Midbrain (tissue), 1 donor: ENCODE data around the gene ASB12.
A peak's percentile ranks its signal among the peaks of the same experiment; 100 is the strongest.
"Not testable (repeated sequence)": the region's sequence is repeated elsewhere in the genome, so short reads cannot be mapped to it uniquely, and the experiment has no call there.

Experiments
- DNase-seq: peaks from one replicate; lab custom pipeline; 2025; lab: John Stamatoyannopoulos, UW

Gene ASB12, protein sequence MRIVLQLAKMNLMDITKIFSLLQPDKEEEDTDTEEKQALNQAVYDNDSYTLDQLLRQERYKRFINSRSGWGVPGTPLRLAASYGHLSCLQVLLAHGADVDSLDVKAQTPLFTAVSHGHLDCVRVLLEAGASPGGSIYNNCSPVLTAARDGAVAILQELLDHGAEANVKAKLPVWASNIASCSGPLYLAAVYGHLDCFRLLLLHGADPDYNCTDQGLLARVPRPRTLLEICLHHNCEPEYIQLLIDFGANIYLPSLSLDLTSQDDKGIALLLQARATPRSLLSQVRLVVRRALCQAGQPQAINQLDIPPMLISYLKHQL

DNA sequence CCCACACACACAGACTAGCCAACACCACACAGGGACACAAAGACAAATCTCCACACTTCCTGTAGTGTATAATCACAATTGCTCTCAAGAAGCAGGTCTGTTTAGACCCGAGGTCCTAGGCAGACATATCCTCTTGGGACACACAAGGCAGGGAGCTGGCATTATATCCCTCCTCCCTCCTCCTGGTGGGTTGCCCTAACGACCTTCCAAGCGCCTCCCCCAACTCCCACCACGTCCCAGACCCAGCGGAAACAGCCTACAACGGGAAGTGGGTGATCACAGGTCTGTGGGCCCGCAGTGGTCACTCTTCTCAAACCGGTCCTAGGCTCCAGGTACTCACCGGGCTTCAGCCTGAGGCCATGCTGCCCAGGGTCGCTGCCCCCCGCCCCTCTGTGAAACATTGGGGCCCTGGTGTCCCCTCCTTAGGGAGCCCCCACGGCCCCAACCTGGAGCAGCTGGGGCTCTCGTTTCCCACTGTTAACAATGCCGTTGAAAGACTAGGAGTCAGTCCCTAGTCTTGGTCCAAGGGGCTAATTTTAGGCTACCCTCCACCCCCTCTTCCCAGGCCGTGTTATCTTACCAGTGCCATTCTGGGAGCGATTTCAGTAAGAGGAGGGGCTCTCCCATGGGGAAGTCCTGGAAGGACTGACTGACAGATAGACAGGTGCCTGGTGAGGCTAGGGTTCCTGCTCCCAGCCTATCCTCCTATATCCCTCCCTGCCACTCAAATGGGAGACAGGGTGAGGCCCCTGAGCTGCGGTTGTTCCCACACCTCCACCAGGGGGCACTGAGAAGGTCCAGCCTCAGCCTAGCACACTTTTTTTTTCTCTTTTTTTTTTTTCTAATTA lies at the start of gene ASB12:
TSS of gene ASB12 (minus strand) at position 485 of the 848 bp plus-strand sequence. CDS start 4,957 bp downstream, outside the sequence.
- DNase-seq, result no peak

DNA sequence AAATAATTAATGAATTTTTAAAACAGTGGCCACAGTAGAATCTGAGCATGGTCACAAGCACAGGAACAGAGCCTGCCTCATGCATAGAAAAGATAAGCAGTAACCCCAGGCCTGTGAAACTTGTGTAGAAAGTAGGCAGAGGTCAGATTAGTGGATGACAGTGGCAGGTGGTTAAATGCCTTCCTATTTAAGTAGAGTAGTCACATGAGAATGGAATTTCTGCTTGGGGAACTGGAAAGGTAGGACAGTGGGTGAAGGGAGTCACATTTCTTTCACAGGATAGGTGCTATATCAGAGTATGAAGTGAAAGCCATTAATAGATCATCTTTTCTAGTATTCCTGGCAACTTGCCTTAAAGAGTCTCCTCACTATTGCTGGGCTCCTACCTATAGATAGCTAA lies 34.9 kb upstream of the ASB12 start:
- no peak for DNase-seq

DNA sequence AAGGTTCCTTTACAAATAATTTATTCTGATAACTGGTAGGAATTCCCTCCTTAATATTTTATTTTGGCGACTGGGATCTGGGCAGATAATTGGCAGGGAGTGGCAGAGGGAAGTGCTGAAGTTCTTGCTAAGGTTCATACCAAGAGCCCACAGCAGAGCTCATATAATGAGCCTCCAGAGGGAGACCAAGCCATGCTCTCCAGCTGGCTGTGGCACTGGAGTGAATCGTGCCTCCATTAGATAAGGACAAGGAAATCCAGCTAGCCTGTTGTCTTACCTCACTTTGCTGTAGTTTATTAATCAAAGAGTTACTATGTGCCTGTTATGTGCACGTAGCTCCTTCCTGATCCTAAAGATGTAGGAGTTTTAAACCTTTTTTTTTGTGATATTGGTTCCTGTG lies 1.3 kb downstream of the ASB12 start:
- no peak for DNase-seq

DNA sequence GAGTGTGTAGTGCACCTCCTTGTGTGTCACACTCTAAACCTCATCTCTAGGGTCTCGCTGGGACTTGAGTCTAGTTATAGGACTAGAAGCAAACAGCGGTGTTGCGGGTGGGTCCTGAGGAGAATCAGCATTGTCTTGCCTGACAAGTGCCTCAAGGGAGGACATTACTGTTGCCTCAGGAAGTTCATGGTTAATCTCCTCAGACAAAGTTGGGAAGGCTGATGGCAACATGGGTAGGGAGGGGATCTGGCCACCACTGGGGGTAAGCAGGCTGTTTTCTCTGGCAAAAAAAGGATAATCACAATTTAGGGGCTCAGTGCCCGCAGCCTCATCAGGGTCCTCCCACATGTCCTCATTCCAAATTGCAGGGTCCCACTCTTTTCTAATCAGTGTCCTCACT lies 12.4 kb downstream of the ASB12 start:
- no peak for DNase-seq

DNA sequence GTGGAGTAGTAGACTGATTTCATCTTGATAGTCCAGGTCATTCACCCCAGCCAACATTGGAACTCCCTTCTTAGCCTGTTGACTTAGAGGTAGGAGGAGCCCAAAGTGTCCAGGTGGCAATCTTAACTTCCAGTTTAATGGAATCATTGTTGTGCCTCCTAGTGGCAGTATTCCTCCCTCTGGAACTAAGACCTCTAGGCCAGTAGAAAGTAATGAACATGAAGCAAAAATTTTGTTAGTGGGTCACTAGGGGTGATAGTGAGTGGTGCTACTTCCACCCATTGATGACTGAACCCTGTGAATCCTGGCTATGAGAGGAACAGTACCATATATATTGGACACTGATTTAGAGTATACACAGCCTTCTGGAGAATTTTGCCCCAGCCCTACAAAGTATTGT lies 16.4 kb downstream of the ASB12 start:
- DNase-seq, result not testable (repeated sequence)

DNA sequence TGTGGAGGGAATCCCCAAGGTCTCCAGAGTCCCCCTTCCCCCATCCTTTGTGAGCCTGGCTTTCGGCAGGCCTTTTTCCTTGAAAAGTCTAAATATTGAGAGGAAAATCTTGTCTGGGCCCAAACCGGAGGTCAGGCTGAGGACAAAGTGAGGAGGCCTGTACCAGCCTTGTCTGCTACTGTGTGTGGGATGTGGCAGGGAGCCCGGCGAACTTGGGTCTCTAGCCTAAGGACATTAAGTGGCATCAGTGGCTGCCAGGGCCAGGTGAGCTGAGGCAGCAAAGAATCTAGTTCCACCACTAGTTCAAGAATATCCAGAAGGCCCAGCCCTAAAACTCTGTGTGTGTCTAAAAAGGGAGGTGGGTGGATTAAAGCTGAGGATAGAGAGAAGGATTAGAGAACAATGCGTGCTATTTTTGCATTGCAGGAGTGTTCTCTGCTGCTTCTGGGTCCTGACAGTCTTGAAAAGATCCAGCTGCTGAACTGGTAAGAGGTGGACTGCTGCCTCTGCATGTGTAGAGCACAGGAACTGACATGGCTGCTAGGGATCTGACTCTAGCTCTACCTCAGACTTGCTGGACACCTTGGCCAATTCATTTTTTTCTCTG lies 23.7 kb downstream of the ASB12 start:
- DNase-seq, result no peak

DNA sequence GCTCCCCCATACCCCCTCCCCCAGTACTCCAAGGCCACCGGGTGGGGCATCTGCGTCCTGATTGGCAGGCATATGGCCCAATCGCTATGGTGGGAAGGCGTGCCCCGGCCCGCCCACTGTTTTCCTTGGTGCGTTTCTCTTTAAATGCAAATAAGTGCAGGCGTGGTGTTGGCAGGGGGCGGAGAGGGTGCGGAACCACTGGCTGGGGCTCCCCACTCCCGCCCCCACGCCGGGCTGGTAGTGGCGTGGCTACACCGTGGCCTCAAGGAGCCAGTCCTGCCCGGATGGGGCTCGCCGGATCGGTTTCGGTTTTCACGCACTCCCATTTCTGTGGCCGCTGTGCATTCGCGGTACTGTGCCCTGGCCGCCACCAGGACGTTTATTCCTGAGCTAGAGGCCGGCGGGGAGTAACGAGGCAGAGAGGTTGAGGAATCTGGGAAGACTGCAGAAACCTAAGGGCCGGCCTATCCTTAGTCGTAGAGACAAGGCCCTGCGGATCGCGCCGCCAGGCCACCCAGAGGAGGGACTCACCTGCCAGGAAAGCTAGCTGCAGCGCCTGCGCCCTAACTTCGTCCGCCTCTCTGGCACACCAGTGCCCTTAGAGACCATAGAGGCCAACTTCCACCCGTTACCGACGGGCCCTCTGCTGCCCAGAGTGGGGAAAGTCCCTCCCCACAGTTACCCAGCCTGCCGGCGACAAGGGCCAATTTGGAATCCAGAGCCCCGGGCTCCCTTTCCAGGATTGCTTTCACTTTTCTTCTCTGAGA lies 24.5 kb downstream of the ASB12 start:
- DNase-seq, result peak; percentile 92

DNA sequence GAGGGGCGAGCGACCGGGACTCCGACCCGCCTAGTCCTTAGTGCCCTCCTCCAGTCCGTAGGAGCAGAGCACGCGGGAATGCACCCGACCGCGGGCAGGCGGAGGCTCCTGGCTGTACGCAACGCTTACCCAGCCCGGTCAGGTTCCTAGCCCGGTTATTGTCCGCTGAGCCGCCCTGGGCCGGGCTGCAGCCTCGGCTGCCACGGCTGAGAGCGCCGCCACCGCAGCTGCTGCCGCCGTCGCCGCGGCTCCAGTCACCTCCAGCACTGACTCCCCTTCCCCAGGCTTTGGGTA lies 25.0 kb downstream of the ASB12 start, which contains the start of gene AMER1:
TSS of gene AMER1 (minus strand) at position 268 of the 294 bp plus-strand sequence. CDS start 12,422 bp downstream, outside the sequence.
- DNase-seq, result no peak

DNA sequence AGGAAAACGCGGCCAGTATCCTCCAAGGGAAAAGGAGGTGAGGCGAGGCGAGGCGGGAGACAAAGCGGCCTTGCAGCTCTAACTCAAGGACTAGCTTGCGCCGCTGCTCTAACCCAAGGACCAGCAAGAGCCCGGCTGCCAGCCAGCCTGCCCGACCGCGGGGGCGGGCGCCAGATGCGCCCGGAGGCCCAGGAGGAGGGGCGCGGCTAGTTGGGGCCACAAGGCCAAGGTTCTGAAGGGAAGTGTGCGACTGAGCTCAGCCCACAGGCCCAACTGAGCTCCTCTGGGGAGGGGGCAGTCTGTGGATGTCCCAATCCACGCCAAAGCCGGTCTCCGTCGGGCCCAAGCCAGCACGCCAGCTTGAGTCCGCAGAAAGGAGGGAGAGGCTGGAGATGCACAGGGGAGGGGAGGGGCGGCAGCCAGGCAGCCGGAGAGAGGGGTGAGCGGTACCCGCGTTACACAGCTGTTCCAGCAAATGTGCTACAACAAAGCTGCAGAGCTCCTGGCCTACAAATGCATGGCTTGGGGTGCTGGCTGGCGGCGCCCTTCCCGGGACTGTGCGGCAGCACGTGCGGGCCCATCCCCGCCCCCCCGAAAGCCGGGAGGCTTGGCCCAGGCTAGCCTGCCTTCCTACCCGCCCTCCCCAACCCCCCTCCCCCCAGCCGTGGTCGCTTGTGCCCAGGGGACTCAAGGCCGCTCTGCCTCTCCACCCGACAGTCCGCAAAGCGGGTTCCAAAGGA lies 25.5 kb downstream of the ASB12 start:
- DNase-seq, result peak; percentile 33

DNA sequence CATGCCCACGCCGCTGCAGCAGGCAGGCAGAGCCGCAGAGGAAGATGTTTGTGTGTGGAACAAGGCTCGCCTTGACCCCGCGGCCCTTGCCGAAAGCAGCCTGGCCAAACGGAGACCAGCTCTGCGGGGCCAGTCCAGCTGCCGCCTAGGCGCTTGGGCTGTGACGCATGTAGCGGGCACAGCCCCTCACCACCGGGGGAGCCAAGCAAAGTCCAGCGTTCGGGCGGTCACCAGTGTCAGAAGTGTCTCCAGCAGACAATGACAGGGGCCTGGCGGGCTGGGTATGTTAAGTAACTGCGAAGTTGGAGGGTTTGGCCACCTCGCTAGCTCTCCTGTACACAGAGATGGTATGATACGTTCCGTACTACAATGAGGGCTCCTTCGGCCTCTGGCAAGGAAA lies 26.2 kb downstream of the ASB12 start:
- DNase-seq, result no peak

DNA sequence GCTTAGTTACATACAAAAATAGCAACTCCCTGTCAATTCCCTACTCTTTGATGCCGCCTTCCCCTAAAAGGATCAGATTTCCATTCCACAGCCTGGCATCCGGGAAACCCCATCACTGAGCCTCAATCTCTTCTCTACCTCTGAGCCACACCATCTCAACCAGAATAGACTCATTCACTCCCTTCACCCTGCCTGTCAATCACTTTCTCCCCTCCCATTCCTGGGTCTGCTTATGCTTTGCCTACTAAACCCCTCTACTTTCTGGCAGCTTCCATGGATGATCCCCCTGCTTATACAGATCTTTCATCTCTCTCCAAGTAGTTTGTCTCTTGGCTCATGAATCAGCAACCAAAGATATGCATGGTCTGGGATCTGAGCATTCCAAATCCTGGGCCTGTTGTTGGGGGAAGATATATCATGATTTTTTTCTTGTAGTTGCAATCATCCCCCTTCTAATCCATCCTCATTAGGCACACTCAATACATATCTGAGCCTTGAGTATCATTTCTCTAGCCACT lies 27.5 kb downstream of the ASB12 start:
- no peak for DNase-seq

DNA sequence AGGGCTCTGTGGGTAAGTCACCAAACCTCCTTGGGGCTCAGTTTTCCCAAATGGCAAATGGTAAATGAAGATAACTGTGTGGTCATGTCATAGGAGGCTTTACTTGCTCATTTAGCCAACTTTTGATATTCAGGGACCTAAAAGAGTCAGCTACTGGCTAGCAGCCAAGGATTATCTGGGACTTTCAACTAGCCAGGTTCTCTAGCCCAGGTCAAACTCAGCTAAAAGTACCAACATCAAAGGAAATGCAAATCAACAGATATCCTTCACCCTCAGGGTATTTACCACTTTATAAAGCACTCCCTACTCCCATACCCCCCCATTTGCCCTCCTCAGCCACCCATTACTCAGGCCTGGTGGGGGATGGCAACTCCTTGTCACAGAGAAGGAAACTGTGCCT lies 32.4 kb downstream of the ASB12 start:
- DNase-seq, result no peak

DNA sequence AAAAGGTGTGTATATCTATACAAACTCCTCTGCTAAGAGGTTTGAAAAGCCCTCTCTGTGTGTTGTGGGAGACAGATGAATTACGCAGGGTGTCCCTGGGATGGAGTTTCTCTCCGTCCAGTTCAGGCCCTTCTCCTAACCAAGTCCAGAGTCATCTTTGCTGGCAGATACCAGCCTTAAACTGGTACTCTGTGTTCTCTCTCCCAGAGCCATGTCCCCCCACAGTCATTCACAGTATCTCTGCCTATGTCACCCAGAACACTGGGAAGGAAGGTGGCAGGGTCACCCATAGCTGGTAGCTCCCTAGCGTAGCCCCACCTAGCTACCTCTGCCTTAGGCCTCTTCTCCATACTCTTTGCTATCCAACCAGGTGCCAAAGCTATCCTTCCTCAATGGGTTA lies 33.8 kb downstream of the ASB12 start:
- no peak for DNase-seq

DNA sequence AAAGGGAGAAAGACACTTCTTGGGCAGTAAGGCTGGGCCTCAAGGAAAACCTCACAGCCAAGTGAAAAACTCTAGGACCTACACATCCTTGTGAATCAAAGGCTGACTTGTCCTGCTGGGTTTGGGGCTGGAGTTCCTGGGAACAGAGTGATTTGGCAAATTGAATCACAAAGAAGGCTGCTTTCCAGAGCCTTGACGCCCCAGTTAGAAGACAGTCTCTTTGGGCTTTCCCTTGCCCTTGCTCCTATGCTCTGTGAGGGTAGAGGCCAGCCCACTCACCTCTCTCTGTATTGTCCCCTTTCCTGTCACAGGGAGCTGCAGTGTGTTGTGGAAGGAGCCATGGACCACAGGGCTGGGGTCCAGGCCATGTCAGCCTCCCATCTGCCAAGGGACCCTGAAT lies 34.5 kb downstream of the ASB12 start:
- no peak for DNase-seq

DNA sequence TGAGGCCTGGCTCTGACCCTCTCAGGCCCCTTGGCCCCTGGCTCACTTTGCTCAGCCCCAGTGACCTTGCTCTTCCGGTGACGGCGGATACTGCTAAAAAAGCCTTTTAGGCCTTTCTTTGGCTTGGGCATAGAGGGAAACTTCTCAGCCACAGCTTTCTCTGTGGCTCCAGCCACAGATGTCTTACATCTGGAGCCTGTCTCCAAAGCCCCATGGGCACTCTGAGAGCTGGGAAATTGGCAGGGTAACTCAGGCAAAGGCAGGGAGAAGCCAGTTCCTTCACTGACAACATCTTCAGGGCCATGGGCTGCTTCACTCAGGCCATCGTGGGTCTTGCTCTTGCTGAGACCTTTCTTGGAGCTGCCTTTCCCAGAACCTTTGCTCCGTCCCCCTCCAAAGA lies 37.7 kb downstream of the ASB12 start:
- no peak for DNase-seq

DNA sequence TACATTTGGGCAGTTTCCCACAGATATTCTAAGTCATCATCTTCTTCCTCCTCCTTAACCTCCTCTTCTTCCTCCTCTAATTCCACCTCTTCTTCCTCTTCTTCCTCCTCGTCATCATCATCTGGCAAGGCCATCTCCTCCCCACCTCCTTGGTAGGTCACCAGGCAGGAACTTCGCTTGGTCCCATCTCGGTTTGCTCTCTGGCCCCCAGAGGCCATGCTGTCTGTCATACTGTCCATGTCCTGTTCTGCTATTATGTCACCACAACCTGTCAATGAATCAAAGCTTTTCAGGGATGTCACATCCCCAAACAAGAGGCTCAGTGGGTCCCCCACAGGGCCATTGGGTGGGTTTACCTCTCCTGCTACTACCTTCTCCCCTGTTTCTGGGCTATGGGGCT lies 38.4 kb downstream of the ASB12 start:
- DNase-seq, result no peak

DNA sequence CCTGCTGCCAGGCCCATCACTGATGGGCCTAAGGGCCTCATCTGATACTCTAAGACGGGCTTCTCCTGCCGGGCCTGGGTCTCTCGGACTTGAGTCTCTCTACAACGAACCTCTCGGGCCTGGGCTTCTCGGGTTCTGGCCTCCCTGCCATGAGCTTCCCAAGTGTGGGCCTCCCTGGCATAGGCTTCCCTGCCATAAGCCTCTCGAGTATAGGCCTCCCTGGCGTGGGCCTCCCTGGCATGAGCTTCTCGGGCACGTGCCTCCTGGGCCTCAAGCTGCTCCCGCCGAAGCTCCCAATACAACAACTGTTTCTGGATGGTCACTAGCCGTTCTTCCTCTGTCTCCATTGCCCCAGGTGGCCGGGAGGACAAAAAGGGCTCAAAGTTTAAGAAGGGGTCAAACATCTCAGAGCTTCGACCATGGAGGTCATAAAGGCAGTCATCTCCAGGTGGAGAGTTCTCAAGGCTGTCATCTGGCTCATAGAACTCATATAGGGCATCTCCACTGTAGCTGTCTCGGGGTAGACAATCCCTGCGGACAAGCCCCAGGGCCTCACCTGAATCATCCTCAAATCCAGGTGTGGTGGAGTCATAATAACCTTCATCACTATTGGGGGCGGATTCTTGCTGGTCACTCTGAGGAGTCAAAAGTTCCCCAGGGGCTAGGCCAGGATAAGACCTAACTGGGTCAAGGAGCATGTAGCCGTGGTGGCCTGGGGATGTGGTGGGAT lies 39.0 kb downstream of the ASB12 start:
- DNase-seq, result no peak

DNA sequence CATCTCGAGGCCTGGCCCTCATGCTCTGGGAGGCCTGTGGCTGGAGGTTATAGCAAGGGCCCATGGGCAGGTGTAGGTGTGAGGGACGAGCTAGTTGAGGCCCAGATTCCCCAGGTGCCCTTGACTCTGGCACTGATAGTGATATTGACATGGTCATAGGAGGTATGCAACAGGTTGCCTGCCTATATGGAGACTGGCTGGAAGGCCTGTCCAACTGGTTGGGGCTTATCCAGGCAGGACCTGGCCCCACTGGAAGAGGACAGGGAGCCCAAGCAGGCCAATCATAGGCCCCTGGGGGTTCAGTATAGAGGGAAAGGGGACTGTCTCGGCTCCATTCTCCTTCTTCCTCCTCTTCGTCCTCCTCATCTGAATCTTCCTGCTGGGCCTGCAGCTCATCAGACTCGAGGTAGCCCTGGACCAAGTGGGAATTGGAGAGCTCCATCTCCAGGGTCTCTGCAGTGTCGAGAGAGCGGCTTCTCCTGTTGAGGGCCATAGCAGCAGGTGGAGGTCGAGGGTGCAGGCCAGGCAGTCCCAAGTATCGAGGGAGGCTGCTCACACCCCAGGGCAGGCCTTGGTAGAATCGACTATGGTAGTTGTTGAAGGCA lies 40.2 kb downstream of the ASB12 start:
- DNase-seq, result no peak

DNA sequence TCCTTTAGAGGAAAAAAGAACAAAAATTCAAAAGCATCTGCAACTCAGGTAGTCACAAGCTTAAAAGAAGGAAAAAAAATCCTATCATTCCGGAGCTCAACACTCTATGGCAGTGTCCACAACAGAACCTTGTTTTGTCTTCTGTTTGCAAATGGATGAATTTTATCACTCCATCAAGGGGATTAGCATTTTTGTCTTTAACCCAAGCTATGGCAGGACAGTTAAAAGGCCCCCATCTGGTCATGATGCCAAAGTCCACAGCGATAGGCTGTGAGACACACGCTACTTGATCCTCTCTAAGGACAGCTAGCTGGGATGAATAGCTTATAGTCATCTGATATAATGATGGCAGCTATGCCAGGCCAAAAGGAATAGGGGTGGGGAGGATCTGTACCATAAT lies 41.5 kb downstream of the ASB12 start:
- no peak for DNase-seq

DNA sequence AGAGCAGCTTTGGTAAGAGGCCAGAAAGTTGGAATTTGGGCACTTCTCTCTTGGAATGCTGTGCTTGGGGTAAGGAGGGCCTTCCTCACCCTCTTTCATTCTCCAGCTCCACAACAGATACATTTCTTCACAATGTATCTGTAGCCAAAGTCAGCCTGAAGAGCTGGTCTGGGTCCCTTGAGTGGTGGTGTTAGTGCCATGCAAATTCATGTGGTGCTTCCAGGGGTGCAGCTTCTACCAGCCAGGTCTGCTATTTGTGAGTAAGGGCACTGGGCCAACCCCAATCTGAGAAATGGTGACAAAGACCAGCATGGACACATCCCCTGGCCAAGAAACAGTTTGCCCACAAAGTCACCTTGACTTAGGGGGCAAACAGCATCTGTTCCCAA lies 42.7 kb downstream of the ASB12 start:
- no peak for DNase-seq
